GM12874 (cell line): ENCODE measurements around the gene TSGA10.
A peak's percentile ranks its signal among the peaks of the same experiment; 100 is the strongest.

ENCODE experiments used
- CTCF ChIP-seq: IDR thresholded peaks from 2 replicates; pipeline ENCODE4 v1.5.1; 2011; ENCODE audit warnings: low read depth, mild to moderate bottlenecking, control low read depth, low read length, moderate library complexity; ENCODE audit not compliant: insufficient read depth

The TSGA10 gene

GRCh38 chr2:99111236-99111635 is 43.5 kb downstream of the TSGA10 start:
- TF ChIP-seq CTCF: no peak

- no peak for TF ChIP-seq CTCF
These were observed 47.8 kb downstream of the TSGA10 start for GRCh38 chr2:99106913-99107312.

GRCh38 chr2:99104006-99104405 is 50.7 kb downstream of the TSGA10 start:
- no peak for TF ChIP-seq CTCF

- no peak for TF ChIP-seq CTCF
These were observed 53.0 kb downstream of the TSGA10 start for GRCh38 chr2:99101697-99102096.

GRCh38 chr2:99096728-99097127 is 58.0 kb downstream of the TSGA10 start:
- TF ChIP-seq CTCF: no peak

- no peak for TF ChIP-seq CTCF
These were observed 66.7 kb downstream of the TSGA10 start for GRCh38 chr2:99088017-99088416.

- TF ChIP-seq CTCF: no peak
These were observed 68.4 kb downstream of the TSGA10 start for GRCh38 chr2:99086385-99086784.

- TF ChIP-seq CTCF: peak; percentile 23; the same call in 1 of the 2 replicates
These were observed 69.3 kb downstream of the TSGA10 start for GRCh38 chr2:99085421-99085820.
